HepG2 (cell line): ENCODE results near the gene TMIGD2. TPM values are rescaled to one million over a fixed set of nuclear protein-coding genes. Genes with fewer than 3 reads are reported as not detected.

Experiments used
- ATAC-seq: fragments of 200-7000 bp; cut with Tn5 transposase; 3 replicates; pipeline ENCODE4 v1.9.1; 2020; ENCODE audit warnings: mild to moderate bottlenecking, moderate library complexity
- BruUV-seq: library from RNA; stranded (reverse); fragments of 400-500 nt; replicated peaks from 2 replicates; lab custom pipeline; 2021; lab: Mats Ljungman, UMichigan
- CTCF ChIA-PET: fragments of 300-600 bp; formaldehyde crosslinking; extraction: SDS; loops from one replicate; lab custom pipeline; 2021; ENCODE audit warnings: low total read pairs, inconsistent platforms, low intra/inter-chr PET ratio; lab: Yijun Ruan, JAX
- POLR2A ChIA-PET: fragments of 350-600 bp; sonication (Branson Sonifier 250); formaldehyde crosslinking; loops from one replicate; lab custom pipeline; 2020; ENCODE audit warnings: antibody characterized with exemption, inconsistent platforms; lab: Yijun Ruan, JAX
- DNase-seq: peaks from one replicate; pipeline ENCODE4 v3.0.0-alpha.2; 2015; ENCODE audit warnings: low spot score
- FAIRE-seq: peaks from 3 replicates; lab custom pipeline; 2011; peaks lifted over from hg19 to GRCh38; lab: Jason Lieb, UNC
- H2AFZ ChIP-seq: one replicate; pipeline ENCODE4 v1.6.1; 2011; ENCODE audit warnings: low read length, inconsistent platforms
- H3K27ac ChIP-seq: fragments of 300-600 bp; 3 replicates; pipeline ENCODE4 v1.8.0; 2011; ENCODE audit warnings: mixed run types, mild to moderate bottlenecking, mixed read lengths, low read length, inconsistent platforms; ENCODE audit not compliant: insufficient read depth; ENCODE audit errors: extremely low read length
- H3K27me3 ChIP-seq, 2 experiments: fragments of 200-600 bp in 1 of 2; 2 replicates in 1 of 2; 3 replicates in 1 of 2; pipeline versions ENCODE4 v1.6.0 to v1.8.0; 2011; ENCODE audit warnings: low read length in 2 of 2, mild to moderate bottlenecking in 2 of 2, moderate library complexity in 2 of 2, inconsistent platforms in 1 of 2; ENCODE audit not compliant: insufficient read depth in 2 of 2, control insufficient read depth in 1 of 2
- H3K36me3 ChIP-seq, 2 experiments: fragments of 200-600 bp in 1 of 2; replicated peaks in 1 of 2; 2 replicates in 1 of 2; 3 replicates in 1 of 2; pipeline versions ENCODE4 v1.5.1 to v1.8.0; 2011; ENCODE audit warnings: low read length in 2 of 2, inconsistent platforms in 1 of 2; ENCODE audit not compliant: insufficient read depth in 2 of 2, control insufficient read depth in 1 of 2
- H3K4me1 ChIP-seq: 2 replicates; pipeline ENCODE4 v1.5.1; 2012; ENCODE audit warnings: low read length, inconsistent platforms; ENCODE audit not compliant: insufficient read depth
- H3K4me2 ChIP-seq: 2 replicates; pipeline ENCODE4 v1.6.0; 2011; ENCODE audit warnings: low read depth, low read length, inconsistent platforms
- H3K4me3 ChIP-seq, 3 experiments: fragments of 200-600 bp in 1 of 3; sonication (generic), shearing (Covaris generic) in 1 of 3; replicated peaks in 1 of 3; 2 replicates each; pipeline ENCODE4 v1.5.1; 2011 to 2016; ENCODE audit warnings: low read length in 3 of 3, inconsistent platforms in 2 of 3, low read depth in 2 of 3, mild to moderate bottlenecking in 2 of 3, control low read depth in 1 of 3, mixed read lengths in 1 of 3; ENCODE audit not compliant: insufficient read depth in 1 of 3
- H3K79me2 ChIP-seq: one replicate; pipeline ENCODE4 v1.6.1; 2011; ENCODE audit warnings: low read length, inconsistent platforms; ENCODE audit not compliant: insufficient read depth
- H3K9ac ChIP-seq: 2 replicates; pipeline ENCODE4 v1.6.0; 2011; ENCODE audit warnings: mild to moderate bottlenecking, low read depth, low read length, inconsistent platforms; ENCODE audit not compliant: insufficient read depth
- H3K9me3 ChIP-seq: 2 replicates; pipeline ENCODE4 v1.5.1; 2012; ENCODE audit warnings: mild to moderate bottlenecking, low read length
- H4K20me1 ChIP-seq: 2 replicates; pipeline ENCODE4 v1.6.0; 2011; ENCODE audit warnings: inconsistent platforms, mild to moderate bottlenecking, low read length, moderate library complexity; ENCODE audit not compliant: insufficient read depth
- ERF ChIP-seq: IDR thresholded peaks from 2 replicates; pipeline ENCODE4 v1.6.1; 2018; ENCODE audit warnings: missing biosample characterization, missing genetic modification reagents
- GATAD1 ChIP-seq: IDR thresholded peaks from 2 replicates; pipeline ENCODE4 v1.6.1; 2016; ENCODE audit warnings: missing genetic modification reagents, missing compliant biosample characterization
- MEIS1 ChIP-seq: sonication (generic); formaldehyde crosslinking; IDR thresholded peaks from 2 replicates; pipeline ENCODE4 v1.9.0; 2021; ENCODE audit warnings: mild to moderate bottlenecking, missing genetic modification reagents, moderate library complexity, borderline replicate concordance
- MTA1 ChIP-seq: sonication (generic); formaldehyde crosslinking; IDR thresholded peaks from 2 replicates; pipeline ENCODE4 v1.4.0; 2020; ENCODE audit warnings: missing genetic modification reagents, mild to moderate bottlenecking, borderline replicate concordance
- MXI1 ChIP-seq: IDR thresholded peaks from 3 replicates; pipeline ENCODE4 v1.6.1; 2012; ENCODE audit warnings: low read depth, low read length, inconsistent platforms, borderline replicate concordance
- POLR2AphosphoS5 ChIP-seq: IDR thresholded peaks from 2 replicates; pipeline ENCODE4 v1.6.1; 2012; ENCODE audit warnings: low read depth, low read length
- YY1 ChIP-seq: IDR thresholded peaks from 2 replicates; pipeline ENCODE4 v1.6.1; 2011; ENCODE audit warnings: low read length, low read depth, moderate library complexity, mild to moderate bottlenecking; ENCODE audit not compliant: insufficient read depth, insufficient replicate concordance
- ZFX ChIP-seq: sonication (generic); formaldehyde crosslinking; IDR thresholded peaks from 2 replicates; pipeline ENCODE4 v1.4.0; 2020; ENCODE audit warnings: mild to moderate bottlenecking, low read depth, missing genetic modification reagents, moderate library complexity
- ZNF468 ChIP-seq: sonication (generic); formaldehyde crosslinking; IDR thresholded peaks from 2 replicates; pipeline ENCODE4 v1.8.0; 2022; ENCODE audit warnings: mild to moderate bottlenecking, moderate library complexity, missing genetic modification reagents
- WGBS: methylation state at CpG from one replicate; pipeline ENCODE4 v1.1.6; 2017; ENCODE audit warnings: low lambda C conversion rate; 5-methylcytosine and 5-hydroxymethylcytosine counted together
- in situ Hi-C: cut with HindIII; loops from 2 replicates; pipeline ENCODE4 v1.10.0; 2017; ENCODE audit warnings: low pct_unique_long_range_greater_than_20kb; ENCODE audit not compliant: extremely low pct_ligation_motif_present
- intact Hi-C: fragments of 100-400 bp; cut with micrococcal nuclease; formaldehyde crosslinking; loops from one replicate; pipeline ENCODE4 v1.10.0; 2022; ENCODE audit not compliant: unreplicated experiment
- polyA plus RNA-seq, 8 experiments: library from polyadenylated mRNA; depleted of rRNA in 3 of 8; stranded (reverse) in 7 of 8; unstranded in 1 of 8; fragments of >200 nt; fragmentation: Illumina TruSeq in 4 of 8; extraction: Trizol in 4 of 8; gene quantifications; 2 replicates each; pipeline versions ENCODE4 v1.2.1 to v1.2.3, GENCODE V29; 2011 to 2016; ENCODE audit warnings: low read depth in 4 of 8, missing spikeins in 1 of 8, mixed read lengths in 1 of 8; ENCODE audit not compliant: insufficient read depth in 1 of 8
- total RNA-seq, 5 experiments: library from RNA; depleted of rRNA; stranded (reverse); fragments of >200 nt; fragmentation: Illumina TruSeq; extraction: Trizol; gene quantifications; 2 replicates each; pipeline ENCODE4 v1.2.3, GENCODE V29; 2016; ENCODE audit warnings: low read depth in 1 of 5
- TF ChIP-seq, protein P1 (sequence below): conservative IDR thresholded peaks from 2 replicates; pipeline ENCODE4 v1.6.1; 2018; ENCODE audit warnings: missing genetic modification reagents
- TF ChIP-seq, protein P2 (sequence below): sonication (generic); formaldehyde crosslinking; IDR thresholded peaks from 2 replicates; pipeline ENCODE4 v1.4.0; 2020; ENCODE audit warnings: mild to moderate bottlenecking, missing genetic modification reagents
- TF ChIP-seq, protein P3 (sequence below): sonication (generic); formaldehyde crosslinking; IDR thresholded peaks from 2 replicates; pipeline ENCODE4 v1.4.0; 2020; ENCODE audit warnings: missing genetic modification reagents, borderline replicate concordance
- TF ChIP-seq, protein P4 (sequence below): sonication (generic); formaldehyde crosslinking; IDR thresholded peaks from 2 replicates; pipeline ENCODE4 v1.4.0; 2020; ENCODE audit warnings: mild to moderate bottlenecking, low read depth, missing genetic modification reagents
- TF ChIP-seq, protein P5 (sequence below): sonication (generic); formaldehyde crosslinking; IDR thresholded peaks from 2 replicates; pipeline ENCODE4 v1.4.0; 2020; ENCODE audit warnings: mild to moderate bottlenecking, missing genetic modification reagents

The TMIGD2 gene
- total and polyA plus RNA-seq, 2 of the 13 experiments (the other 11 are each of a cell fraction or from before 2014, with no cell fraction given) = 0.11 to 1.0 TPM

DNA sequence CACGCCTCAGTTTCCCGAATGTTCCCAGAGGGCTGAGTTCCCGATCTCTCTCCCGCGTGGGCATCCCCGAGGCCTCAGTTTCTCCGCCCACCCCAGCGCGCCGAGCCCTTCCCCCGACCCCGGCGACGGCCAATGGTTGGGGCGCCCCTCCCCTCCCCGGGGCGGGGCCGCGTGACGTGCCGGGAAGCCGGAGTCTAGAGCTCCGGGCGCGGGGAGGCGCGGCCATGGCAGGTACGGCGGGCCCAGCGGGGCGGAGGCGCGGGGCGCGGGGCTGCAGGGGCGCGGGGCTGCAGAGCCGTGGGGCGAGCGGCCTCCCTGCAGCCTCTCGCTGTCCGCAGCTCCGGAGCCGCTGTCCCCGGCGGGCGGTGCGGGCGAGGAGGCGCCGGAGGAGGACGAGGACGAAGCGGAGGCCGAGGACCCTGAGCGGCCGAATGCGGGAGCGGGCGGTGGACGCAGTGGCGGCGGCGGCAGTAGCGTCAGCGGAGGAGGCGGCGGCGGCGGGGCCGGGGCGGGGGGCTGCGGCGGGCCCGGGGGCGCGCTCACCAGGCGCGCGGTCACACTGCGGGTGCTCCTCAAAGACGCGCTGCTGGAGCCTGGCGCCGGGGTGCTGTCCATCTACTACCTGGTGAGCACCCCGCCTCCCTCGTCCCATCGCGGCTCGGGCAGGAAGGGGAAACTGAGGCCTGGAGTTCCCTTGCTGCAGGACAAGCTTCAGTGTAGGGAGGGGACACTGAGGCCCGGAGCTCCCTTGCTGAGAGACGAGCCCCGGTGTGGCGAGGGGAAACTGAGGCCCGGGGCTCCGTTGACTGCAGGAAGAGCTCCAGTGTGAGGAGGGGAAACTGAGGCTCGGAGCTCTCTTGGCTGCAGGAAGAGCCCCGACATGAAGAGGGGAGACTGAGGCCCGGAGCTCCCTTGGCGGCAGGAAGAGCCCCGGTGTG is 41.5 kb upstream of the TMIGD2 start, which contains the start of gene MPND:
MPND (plus strand) TSS at position 193 of the 938 bp plus-strand sequence; CDS start at position 225, 32 bp downstream.
- Histone ChIP-seq H2AFZ (no peak within 1 kb of the TSS), H3K9ac (peak within 1 kb of the TSS; percentile 88), H3K79me2 (peaks cover 3% of the 10 kb centered on the region), H3K4me3 (peak within 1 kb of the TSS; percentile 69 to 88 (median 88)), H3K9me3 (no peaks in the 10 kb centered on the region), H3K4me1 (peaks cover 52% of the 10 kb centered on the region), H3K36me3 (no peaks in the 10 kb centered on the region), H3K27me3 (no peaks in the 10 kb centered on the region; a peak in 1 of 5 replicates), H3K4me2 (peak within 1 kb of the TSS; percentile 99), H4K20me1 (no peaks in the 10 kb centered on the region), H3K27ac (peak within 1 kb of the TSS; percentile 98)
- no TSS peak for BruUV-seq
- DNase-seq (peak; percentile 72), ATAC-seq (peak; percentile 75), FAIRE-seq (no peak)
- 5% methylated on average over 26 of the region's 101 CpGs for WGBS
- POLR2A ChIA-PET = interaction anchor here (0.9 to 4.7 kb wide), 29 partner anchors 9 to 285 kb away, joined by 3 to 66 read pairs (median 7); partner anchors contain the start of genes HDGFL2, LRG1, PLIN5 and SH3GL1
- in situ Hi-C loops = no loop called here
- intact Hi-C loops = loop anchor here (2.0 to 5.0 kb wide), 2 partner anchors 77 to 716 kb away; partner anchors contain the start of gene CACTIN
- CTCF ChIA-PET = no interaction called here
- TF ChIP-seq, protein P1, sequence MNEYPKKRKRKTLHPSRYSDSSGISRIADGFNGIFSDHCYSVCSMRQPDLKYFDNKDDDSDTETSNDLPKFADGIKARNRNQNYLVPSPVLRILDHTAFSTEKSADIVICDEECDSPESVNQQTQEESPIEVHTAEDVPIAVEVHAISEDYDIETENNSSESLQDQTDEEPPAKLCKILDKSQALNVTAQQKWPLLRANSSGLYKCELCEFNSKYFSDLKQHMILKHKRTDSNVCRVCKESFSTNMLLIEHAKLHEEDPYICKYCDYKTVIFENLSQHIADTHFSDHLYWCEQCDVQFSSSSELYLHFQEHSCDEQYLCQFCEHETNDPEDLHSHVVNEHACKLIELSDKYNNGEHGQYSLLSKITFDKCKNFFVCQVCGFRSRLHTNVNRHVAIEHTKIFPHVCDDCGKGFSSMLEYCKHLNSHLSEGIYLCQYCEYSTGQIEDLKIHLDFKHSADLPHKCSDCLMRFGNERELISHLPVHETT (CRISPR knock-in tag) = no peak
- peak; percentile 60; the same call in 2 of the 3 replicates for TF ChIP-seq MXI1
- TF ChIP-seq ZFX (CRISPR knock-in tag) = peak; percentile 64; the same call in 1 of the 2 replicates
- peak; percentile 64 for TF ChIP-seq GATAD1 (CRISPR knock-in tag)
- TF ChIP-seq, protein P2, sequence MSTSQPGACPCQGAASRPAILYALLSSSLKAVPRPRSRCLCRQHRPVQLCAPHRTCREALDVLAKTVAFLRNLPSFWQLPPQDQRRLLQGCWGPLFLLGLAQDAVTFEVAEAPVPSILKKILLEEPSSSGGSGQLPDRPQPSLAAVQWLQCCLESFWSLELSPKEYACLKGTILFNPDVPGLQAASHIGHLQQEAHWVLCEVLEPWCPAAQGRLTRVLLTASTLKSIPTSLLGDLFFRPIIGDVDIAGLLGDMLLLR = peak; percentile 3; the same call in 1 of the 2 replicates
- peak; percentile 45; the same call in 1 of the 2 replicates for TF ChIP-seq ERF (CRISPR knock-in tag)
- TF ChIP-seq, protein P3, sequence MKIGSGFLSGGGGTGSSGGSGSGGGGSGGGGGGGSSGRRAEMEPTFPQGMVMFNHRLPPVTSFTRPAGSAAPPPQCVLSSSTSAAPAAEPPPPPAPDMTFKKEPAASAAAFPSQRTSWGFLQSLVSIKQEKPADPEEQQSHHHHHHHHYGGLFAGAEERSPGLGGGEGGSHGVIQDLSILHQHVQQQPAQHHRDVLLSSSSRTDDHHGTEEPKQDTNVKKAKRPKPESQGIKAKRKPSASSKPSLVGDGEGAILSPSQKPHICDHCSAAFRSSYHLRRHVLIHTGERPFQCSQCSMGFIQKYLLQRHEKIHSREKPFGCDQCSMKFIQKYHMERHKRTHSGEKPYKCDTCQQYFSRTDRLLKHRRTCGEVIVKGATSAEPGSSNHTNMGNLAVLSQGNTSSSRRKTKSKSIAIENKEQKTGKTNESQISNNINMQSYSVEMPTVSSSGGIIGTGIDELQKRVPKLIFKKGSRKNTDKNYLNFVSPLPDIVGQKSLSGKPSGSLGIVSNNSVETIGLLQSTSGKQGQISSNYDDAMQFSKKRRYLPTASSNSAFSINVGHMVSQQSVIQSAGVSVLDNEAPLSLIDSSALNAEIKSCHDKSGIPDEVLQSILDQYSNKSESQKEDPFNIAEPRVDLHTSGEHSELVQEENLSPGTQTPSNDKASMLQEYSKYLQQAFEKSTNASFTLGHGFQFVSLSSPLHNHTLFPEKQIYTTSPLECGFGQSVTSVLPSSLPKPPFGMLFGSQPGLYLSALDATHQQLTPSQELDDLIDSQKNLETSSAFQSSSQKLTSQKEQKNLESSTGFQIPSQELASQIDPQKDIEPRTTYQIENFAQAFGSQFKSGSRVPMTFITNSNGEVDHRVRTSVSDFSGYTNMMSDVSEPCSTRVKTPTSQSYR (CRISPR knock-in tag) = peak; percentile 8; the same call in 1 of the 2 replicates
- TF ChIP-seq, protein P4, sequence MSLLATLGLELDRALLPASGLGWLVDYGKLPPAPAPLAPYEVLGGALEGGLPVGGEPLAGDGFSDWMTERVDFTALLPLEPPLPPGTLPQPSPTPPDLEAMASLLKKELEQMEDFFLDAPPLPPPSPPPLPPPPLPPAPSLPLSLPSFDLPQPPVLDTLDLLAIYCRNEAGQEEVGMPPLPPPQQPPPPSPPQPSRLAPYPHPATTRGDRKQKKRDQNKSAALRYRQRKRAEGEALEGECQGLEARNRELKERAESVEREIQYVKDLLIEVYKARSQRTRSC (CRISPR knock-in tag) = no peak
- TF ChIP-seq POLR2AphosphoS5 = peak; percentile 44; the same call in 1 of the 2 replicates
- TF ChIP-seq MTA1 (CRISPR knock-in tag) = peak; percentile 46; the same call in 1 of the 2 replicates
- 0 out of 2 replicates have a peak, but pooled peaks have one; percentile 25 for TF ChIP-seq MEIS1 (CRISPR knock-in tag)
- TF ChIP-seq, protein P5, sequence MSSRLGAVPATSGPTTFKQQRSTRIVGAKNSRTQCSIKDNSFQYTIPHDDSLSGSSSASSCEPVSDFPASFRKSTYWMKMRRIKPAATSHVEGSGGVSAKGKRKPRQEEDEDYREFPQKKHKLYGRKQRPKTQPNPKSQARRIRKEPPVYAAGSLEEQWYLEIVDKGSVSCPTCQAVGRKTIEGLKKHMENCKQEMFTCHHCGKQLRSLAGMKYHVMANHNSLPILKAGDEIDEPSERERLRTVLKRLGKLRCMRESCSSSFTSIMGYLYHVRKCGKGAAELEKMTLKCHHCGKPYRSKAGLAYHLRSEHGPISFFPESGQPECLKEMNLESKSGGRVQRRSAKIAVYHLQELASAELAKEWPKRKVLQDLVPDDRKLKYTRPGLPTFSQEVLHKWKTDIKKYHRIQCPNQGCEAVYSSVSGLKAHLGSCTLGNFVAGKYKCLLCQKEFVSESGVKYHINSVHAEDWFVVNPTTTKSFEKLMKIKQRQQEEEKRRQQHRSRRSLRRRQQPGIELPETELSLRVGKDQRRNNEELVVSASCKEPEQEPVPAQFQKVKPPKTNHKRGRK (CRISPR knock-in tag) = no peak
- 0 out of 2 replicates have a peak, but pooled peaks have one; percentile 27 for TF ChIP-seq ZNF468 (CRISPR knock-in tag)
- peak; percentile 86 for TF ChIP-seq YY1
